Activated naive CD8-positive, alpha-beta T cell treated with anti-CD3 and anti-CD28 coated beads, Interleukin-2, amount 50 U/mL, for 16 hours (primary cell): Measurements from ENCODE around the gene TRIM64C.
"Not testable (repeated sequence)": the region's sequence is repeated elsewhere in the genome, so short reads cannot be mapped to it uniquely, and the experiment has no call there.

Experiments
- DNase-seq: peaks from one replicate; pipeline ENCODE4 v3.0.0-alpha.2; 2020; ENCODE audit warnings: low read depth, low spot score

The TRIM64C gene

GRCh38 chr11:49059012-49059411, at the start of gene TRIM64C:
TSS of gene TRIM64C (minus strand) at chr11:49059112. CDS start at chr11:49059112, 0 bp downstream.
- not testable (repeated sequence) for DNase-seq

GRCh38 chr11:49102356-49102755, 43.4 kb upstream of the TRIM64C start:
- not testable (repeated sequence) for DNase-seq

- not testable (repeated sequence) for DNase-seq
Measured at GRCh38 chr11:49069897-49070296, 11.0 kb upstream of the TRIM64C start.

GRCh38 chr11:49049821-49050220, 9.1 kb downstream of the TRIM64C start:
- not testable (repeated sequence) for DNase-seq

- not testable (repeated sequence) for DNase-seq
Measured at GRCh38 chr11:49048229-49048628, 10.7 kb downstream of the TRIM64C start.

GRCh38 chr11:49028523-49028922, 30.4 kb downstream of the TRIM64C start, which contains the start of gene TRIM49B:
TSS of gene TRIM49B (plus strand) at chr11:49028823. CDS start at chr11:49031600, 2,777 bp downstream.
- DNase-seq: not testable (repeated sequence)
